G401 (cell line): ENCODE data around the gene FAM3D. TPM values are rescaled to one million over a fixed set of nuclear protein-coding genes. Genes with fewer than 3 reads are reported as not detected.

ENCODE experiments used
- DNase-seq: peaks from one replicate; pipeline ENCODE4 v3.0.0-alpha.2; 2015; ENCODE audit warnings: low spot score
- in situ Hi-C: cut with HindIII; loops from 2 replicates; pipeline ENCODE4 v1.10.0; 2016; ENCODE audit warnings: low sequenced_read_pairs, mixed read lengths
- total RNA-seq: library from RNA; depleted of rRNA; stranded (reverse); fragments of >200 nt; shearing (Covaris generic); gene quantifications from 2 replicates; pipeline ENCODE4 v1.2.3, GENCODE V29; 2014

Gene FAM3D
- total RNA-seq, 1 experiment from 2014 or later = not detected

GRCh38 chr3:58633157-58633865 is 33.3 kb downstream of the FAM3D start:
- no peak for DNase-seq
- in situ Hi-C loops = no loop called here

- no peak for DNase-seq
- in situ Hi-C loops = no loop called here
Measured at GRCh38 chr3:58631742-58632141, 34.8 kb downstream of the FAM3D start.

- in situ Hi-C loops = no loop called here
- no peak for DNase-seq
Measured at GRCh38 chr3:58630710-58631092, 35.9 kb downstream of the FAM3D start.

- peak; percentile 82 for DNase-seq
- in situ Hi-C loops = no loop called here
Measured at GRCh38 chr3:58630076-58630709, 36.4 kb downstream of the FAM3D start.

GRCh38 chr3:58629629-58630028 is 36.9 kb downstream of the FAM3D start:
- in situ Hi-C loops = no loop called here

GRCh38 chr3:58628823-58629562 is 37.6 kb downstream of the FAM3D start:
- in situ Hi-C loops = no loop called here
- DNase-seq = peak; percentile 44

More at GRCh38 chr3:58629629-58630028, 36.9 kb downstream of the FAM3D start:
- no peak for DNase-seq

- no peak for DNase-seq
- in situ Hi-C loops = no loop called here
Measured at GRCh38 chr3:58627941-58628340, 38.6 kb downstream of the FAM3D start.

GRCh38 chr3:58627570-58627885 is 39.0 kb downstream of the FAM3D start:
- peak; percentile 80 for DNase-seq
- in situ Hi-C loops = no loop called here

GRCh38 chr3:58626841-58627569 is 39.6 kb downstream of the FAM3D start:
- in situ Hi-C loops = no loop called here
- no peak for DNase-seq

GRCh38 chr3:58625196-58625824 is 41.3 kb downstream of the FAM3D start:
- in situ Hi-C loops = no loop called here
- DNase-seq = no peak

GRCh38 chr3:58624550-58624949 is 42.0 kb downstream of the FAM3D start:
- in situ Hi-C loops = no loop called here
- no peak for DNase-seq

GRCh38 chr3:58623961-58624360 is 42.6 kb downstream of the FAM3D start:
- in situ Hi-C loops = no loop called here
- DNase-seq = no peak

- in situ Hi-C loops = no loop called here
- DNase-seq = no peak
Measured at GRCh38 chr3:58623478-58623877, 43.1 kb downstream of the FAM3D start.

GRCh38 chr3:58622892-58623291 is 43.7 kb downstream of the FAM3D start:
- DNase-seq = no peak
- in situ Hi-C loops = no loop called here

GRCh38 chr3:58622436-58622835 is 44.1 kb downstream of the FAM3D start:
- no peak for DNase-seq
- in situ Hi-C loops = no loop called here

GRCh38 chr3:58621086-58621830 is 45.3 kb downstream of the FAM3D start:
- no peak for DNase-seq
- in situ Hi-C loops = no loop called here

- in situ Hi-C loops = no loop called here
- no peak for DNase-seq
Measured at GRCh38 chr3:58620421-58620820, 46.2 kb downstream of the FAM3D start.

- no peak for DNase-seq
- in situ Hi-C loops = no loop called here
Measured at GRCh38 chr3:58617338-58617761, 49.2 kb downstream of the FAM3D start.
